Activated CD8-positive, alpha-beta memory T cell treated with anti-CD3 and anti-CD28 coated beads for 24 hours (primary cell): ENCODE measurements around the gene GPC6.

ENCODE experiments used
- DNase-seq: peaks from one replicate; pipeline ENCODE4 v3.0.0-alpha.2; 2020

The GPC6 gene

DNA sequence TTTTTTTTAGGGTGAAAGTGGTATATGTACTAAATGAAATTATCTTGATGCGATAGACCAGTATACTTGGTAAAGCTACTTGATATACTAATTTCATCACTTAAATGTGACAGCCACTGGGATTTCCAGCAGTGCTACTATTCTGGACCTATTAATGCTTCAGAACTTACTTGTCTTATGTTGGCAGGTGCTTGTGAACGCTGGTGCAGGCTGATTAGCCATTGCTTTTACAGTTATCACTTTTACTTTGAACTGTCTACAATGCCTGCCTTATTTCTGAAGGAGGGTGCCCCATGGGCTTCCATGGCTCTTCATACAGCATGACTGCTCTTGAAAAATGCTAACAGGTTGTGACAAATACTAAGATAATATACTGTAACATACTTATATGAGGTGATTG lies 294.7 kb downstream of the GPC6 start:
- DNase-seq = no peak

- no peak for DNase-seq
Observed at GRCh38 chr13:93522501-93522900, 295.9 kb downstream of the GPC6 start.

DNA sequence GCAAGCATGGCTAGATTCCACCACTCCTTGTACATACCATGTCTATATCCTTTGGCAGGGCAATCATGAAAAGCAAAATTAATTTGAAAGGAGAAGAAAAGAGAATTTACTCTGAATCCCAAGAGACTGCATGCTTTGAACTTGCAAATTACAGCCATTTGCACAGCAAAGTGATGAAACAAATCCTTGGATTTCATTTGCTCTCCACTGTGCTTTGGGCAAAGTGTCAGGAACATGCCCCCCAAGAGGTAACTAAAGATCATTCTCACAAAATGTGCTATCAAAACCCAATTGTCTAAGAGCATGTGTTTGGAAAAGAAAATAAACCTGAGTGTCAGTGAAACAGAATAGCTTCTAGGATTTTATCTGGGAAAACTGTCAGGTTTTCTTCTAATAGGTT lies 298.5 kb downstream of the GPC6 start:
- no peak for DNase-seq

- no peak for DNase-seq
Observed at GRCh38 chr13:93527748-93528297, 301.2 kb downstream of the GPC6 start.

DNA sequence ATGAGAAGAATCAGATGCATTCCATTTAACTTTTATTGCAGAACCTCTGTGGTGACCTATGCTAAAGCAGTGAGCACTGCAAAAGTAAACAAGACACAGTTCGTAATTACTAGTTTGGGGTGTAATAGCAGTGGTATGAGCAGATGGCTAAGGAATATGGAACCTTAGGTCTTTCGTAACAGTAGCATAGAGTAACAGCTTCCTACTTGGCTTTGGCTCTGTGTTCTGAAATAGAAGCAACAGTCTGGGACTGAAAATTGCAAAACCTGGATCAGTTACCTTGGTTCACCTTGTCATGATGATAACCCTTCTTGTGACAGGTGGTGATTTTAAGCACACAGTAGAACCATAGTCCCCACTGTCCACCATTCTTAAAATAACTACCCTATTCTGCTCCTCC lies 303.4 kb downstream of the GPC6 start:
- no peak for DNase-seq

GRCh38 chr13:93534181-93534700 lies 307.6 kb downstream of the GPC6 start:
- DNase-seq = no peak

- DNase-seq = no peak
Observed at GRCh38 chr13:93535251-93535650, 308.6 kb downstream of the GPC6 start.

DNA sequence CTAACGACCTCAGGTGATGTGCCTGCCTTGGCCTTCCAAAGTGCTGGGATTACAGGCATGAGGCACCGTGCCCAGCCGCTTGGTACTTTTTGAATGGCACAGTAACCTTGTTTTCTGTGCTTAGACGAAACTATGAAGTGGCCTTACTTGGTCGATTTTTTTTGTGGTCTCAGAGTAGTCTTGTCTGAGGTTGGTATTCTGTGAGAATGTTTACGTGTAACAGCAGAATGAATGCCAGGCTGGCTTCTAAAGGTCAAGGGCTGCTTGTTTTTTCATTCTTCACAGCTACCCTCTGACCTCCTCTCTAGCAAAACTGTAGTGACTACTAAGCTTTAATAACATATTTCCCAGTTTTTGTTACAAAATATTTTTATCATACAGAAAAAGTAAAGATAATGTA lies 313.3 kb downstream of the GPC6 start:
- DNase-seq = no peak

DNA sequence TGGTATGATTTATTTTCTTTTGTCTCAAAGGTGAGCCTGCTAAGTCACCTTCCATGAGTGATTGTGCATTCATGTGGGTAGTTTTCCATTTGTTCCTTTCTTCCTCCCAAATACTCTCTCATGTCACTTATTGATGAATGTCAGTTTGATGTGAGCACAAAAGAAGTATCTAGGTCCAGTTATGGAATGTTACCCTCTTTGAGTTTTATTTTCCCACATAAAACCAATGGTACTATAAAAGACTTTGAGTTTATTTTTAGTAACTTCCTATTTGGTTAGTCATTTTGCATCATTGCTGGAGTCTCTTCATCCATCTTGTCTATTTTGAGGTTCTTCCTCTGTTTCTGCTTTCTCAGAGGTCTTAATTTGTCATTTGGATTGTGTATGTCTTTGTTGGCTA lies 321.3 kb downstream of the GPC6 start:
- DNase-seq = no peak

DNA sequence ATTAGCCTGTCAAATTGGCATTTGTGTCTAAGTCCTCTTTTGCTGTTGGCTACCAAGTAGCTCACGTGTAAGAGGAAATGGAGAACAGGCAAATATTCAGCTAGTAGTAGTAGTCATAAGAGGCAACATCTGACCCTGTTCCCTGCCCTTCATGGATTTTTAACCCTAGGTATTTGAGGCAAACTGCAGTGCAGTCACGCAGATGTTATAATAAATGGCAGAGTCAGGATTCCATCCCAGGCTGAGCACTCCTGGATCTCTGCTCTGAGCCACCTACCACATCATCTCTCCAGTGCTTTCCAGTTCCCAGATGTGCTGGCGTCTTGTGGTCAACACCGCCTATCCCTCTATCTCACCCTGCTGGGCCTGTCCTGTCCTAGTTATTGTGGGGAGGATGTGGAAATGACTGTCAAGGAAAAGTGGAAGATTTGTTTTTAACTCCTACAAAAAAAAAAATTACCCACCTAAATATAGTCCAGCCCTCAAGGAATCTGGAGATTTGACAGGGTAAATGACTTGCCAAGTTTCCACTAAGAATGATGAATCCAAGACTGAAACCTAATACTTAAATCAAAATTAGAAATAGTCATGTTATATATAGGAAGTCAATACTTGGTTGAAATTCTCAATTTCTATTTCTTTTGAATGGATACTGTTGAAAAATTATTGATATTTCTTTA lies 322.9 kb downstream of the GPC6 start:
- no peak for DNase-seq

GRCh38 chr13:93550236-93550635 lies 323.6 kb downstream of the GPC6 start:
- DNase-seq = no peak

- DNase-seq = no peak
Observed at GRCh38 chr13:93552596-93552995, 326.0 kb downstream of the GPC6 start.

DNA sequence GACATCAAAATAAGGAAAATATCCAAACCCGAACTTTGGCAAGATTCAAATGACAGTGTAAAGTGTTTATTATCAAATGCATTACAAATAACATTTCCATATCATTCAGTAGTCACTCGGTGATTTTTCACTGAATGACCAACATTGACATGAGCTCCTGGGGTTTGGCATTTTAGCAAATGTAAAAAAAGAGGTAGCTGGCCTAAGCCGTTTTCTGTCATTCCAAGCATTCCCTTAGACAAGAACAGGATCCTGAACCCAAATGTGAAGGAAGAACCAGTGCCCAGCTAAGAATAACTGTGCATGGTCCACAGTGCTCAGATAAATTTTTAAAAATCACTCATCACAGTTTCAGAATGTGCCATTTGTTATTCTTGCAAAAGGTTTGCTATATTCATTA lies 327.9 kb downstream of the GPC6 start:
- DNase-seq = no peak

- DNase-seq = no peak
Observed at GRCh38 chr13:93558637-93559036, 332.0 kb downstream of the GPC6 start.

DNA sequence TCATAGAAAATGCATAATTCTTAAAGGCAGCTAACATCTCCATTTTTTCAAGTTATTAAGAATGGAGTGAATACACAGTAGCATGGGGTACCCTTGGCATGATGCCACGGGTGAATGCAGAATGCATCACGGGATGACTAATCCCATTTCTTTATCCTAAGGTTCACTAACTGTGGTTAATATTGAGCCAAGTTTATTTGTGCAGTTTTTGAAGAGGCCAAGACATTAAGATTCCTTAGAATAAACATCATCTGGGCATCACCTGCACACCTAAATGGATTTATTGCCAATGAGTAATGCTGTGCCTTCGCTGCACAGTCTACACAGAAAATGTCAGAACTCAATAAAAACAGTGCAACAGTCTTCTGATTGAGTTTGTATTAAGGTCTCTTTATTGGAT lies 333.1 kb downstream of the GPC6 start:
- DNase-seq = no peak

GRCh38 chr13:93561576-93562225 lies 335.1 kb downstream of the GPC6 start:
- DNase-seq = no peak

- no peak for DNase-seq
Observed at GRCh38 chr13:93562676-93563075, 336.1 kb downstream of the GPC6 start.

DNA sequence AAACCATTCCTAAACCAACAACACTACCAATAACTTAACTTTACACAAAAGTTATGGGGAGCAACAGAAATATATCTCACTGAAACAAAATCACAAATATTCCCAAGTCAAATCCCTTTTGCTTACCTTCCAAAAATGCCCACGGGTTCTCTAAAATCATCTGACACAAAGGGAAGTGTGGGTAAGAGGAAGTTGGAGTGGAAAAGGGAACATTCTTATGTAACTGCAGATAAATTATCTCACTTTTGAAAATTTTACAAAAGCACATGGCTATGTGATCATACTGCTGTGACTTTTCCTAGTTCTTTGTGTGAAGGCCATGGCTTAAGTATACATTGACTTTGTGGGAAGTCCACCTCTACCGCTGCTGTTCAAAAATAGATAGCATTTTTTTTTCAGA lies 350.5 kb downstream of the GPC6 start:
- DNase-seq = no peak

DNA sequence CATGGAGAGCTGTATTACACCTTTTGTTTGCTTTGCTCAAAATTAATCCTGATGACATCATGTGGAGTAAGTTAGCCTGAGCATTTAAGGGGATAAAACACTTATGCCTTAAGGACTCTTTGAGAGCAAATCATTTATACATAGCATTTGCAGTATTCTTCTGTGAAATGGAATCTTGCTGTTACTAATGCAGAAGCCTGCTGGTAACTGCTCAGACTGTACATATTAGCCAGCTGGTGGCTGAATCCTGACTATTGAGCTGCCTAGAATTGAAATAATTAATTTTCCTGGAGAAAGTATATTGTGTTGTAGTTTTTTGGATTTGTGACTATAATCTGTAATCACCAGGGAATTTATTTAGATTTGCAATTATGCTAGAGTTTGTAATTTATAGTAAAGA lies 363.2 kb downstream of the GPC6 start:
- DNase-seq = no peak

DNA sequence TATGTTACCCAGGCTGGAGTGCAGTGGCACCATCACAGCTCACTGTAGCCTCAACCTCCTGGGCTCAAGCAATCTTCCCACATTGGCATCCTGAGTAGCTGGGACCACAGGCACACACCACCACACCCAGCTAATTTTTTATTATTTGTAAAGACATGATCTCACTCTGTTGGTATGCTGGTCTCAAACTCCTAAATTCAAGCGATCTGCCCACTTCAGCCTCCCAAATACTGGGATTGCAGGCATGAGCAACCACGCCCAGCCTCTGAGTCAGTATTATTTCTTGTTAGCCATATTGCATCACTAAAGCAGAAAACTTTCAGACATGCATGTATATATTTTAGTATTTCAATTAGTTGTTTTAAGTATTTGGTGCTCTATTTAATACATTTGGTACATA lies 376.4 kb downstream of the GPC6 start:
- DNase-seq = no peak

DNA sequence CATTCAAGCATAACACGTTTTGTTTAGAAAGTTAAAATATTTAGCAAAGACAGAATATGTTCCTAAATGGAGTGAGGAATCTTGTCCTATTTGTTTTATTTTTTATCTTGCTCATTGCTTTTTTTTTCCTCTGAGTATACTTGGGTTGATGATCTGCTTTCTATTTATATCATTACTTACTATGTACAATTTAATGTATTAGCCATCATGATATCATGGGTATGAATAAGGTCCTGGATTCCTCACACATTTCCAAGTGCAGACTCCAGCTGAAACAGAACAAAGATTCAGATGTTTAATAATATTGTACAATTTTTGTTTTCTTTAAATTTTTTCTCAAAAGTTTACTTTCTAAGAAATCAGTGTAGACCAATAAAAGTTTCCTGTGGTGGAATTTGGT lies 388.2 kb downstream of the GPC6 start:
- DNase-seq = no peak

DNA sequence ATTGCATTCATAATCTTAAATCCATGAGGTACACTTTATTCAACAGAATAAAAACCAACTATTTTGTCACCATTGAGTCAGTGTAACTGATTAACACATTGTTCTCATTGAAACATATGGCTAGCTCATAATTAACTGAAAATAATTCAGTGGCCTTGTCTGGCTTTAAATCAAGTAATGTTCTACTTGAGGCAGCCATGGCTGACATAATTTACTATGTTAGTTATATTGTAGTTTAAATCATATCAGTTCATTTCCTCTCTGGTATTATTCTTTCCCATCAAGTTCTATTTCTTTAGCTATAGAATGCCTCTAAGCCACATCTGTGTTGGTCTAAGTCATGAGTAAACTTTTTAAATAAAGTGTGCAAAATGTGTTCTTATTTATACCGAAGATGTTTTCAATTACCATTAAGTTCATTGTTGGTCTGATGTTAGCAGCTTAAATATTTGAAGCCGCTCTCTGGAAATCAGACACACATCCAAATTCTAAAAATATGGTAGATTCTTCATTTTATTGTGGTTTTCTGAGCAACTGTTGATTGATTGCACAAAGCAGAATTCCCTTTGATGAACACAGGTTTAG lies 393.7 kb downstream of the GPC6 start:
- DNase-seq = no peak

GRCh38 chr13:93621051-93621450 lies 394.4 kb downstream of the GPC6 start:
- DNase-seq = no peak

GRCh38 chr13:93621966-93622365 lies 395.4 kb downstream of the GPC6 start:
- no peak for DNase-seq
